ENCODE data around the gene SLC28A1.
"Not testable (repeated sequence)": the region's sequence is repeated elsewhere in the genome, so short reads cannot be mapped to it uniquely, and the experiment has no call there.

The SLC28A1 gene

DNA sequence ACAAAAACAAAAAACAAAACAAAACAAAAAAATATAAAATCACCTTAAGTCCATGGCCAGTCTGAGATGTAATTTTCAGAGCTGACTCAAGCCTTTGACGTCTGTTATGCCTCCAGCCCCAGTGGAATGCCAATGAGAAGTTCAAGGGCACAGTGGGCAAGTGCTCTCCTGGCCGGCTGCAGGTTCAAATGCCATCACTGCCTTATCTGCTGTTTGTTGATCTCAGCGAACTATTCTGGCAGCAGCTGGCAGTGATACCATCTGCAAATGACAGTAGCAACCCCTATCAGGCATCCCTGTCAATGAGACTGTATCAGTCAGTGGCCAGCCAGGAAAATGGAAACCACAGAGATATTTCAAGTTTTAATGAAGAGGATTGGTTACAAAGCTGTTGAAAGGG is 86.4 kb downstream of the SLC28A1 start:
- DNase-seq (ENCODE audit: low read depth): no peak

- no peak for DNase-seq (ENCODE audit: low read depth)
Observed at GRCh38 chr15:84973492-84974460, 89.3 kb downstream of the SLC28A1 start.

DNA sequence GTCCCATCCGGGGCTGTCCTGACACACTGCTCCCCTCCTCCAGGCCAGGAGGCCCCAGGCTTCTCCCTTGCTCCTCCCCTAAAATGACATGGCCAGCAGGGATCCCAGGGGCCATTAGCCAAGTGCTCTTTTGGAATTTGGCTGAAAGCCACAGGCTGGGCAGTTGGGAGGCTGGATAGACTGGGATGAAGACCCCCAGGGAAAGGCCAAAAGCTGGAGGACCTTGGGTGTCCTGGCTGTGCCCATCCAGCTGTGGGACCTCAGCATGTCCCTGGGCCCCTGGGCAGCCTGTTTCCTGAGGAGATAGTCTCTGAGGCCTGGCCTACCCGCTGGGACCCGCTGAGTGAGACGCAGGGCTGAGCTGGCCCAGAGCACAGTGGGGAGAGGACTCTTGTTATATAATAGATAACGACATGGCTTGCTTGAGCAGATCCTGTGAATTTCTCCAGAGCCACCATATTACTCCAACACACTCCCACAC is 91.4 kb downstream of the SLC28A1 start:
- no peak for DNase-seq (ENCODE audit: low read depth)

GRCh38 chr15:84976746-84977345 is 92.4 kb downstream of the SLC28A1 start:
- DNase-seq (ENCODE audit: low read depth): no peak

DNA sequence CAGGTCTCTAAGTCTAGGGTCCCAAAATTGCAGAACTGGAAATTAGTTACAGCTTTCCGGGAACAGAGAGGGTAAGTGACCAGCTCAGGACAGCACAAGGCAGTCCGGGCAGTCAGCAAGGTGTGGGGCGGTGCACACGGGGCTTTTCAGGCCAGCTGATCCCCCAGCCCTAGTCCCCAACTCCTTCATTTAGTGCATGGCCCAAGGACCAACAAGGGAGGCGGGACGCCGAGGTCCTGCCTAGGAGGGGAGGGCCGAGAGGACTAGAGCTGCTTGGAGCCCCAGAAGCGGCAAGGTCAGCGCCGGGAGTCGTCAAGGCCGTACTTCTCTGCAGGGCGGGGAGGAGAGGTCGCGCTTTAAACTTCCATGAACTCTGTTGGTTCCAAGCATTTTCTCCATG is 95.2 kb downstream of the SLC28A1 start:
- no peak for DNase-seq (ENCODE audit: low read depth)

GRCh38 chr15:84980196-84981053 is 96.0 kb downstream of the SLC28A1 start:
- peak; percentile 84 for DNase-seq (ENCODE audit: low read depth)

DNA sequence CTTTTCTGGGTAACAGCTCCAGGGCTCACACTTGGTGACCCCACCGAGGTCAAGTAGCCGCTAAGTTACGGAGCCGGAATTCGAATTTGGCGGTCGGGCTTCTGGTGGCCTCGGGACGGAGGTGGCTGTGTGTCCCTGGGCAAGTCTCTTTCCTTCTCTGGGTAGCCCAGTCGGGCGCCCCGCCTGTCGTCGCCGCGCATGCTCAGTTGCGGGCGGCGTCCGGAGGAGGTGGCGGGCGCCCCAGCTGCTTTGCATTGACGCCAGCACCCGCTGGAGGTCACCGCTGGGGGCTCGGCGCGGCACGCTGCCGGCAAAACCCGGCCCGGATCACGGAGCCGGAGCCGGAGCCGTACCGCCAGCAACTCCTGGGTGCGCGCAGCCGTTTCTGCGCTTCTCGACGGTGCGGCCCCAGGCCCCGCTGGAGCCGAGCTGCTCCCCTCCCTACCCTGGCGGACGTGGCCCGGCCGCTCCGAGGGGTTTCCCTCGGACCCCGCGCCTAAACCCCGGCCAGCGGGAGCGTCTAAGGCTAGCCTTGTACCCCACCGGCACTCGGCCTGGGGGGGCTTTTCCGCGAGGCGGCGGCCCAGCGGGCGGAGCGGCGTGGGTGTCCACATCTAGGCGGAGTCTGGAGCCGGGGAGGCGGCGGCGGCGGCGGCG is 96.7 kb downstream of the SLC28A1 start:
- peak; percentile 93 for DNase-seq (ENCODE audit: low read depth)

GRCh38 chr15:84981711-84982300 is 97.3 kb downstream of the SLC28A1 start, which contains the start of gene PDE8A:
Gene PDE8A, plus strand, starts transcription at chr15:84981856. Its CDS starts 307 bp downstream, at chr15:84982163.
- DNase-seq (ENCODE audit: low read depth): peak; percentile 43

DNA sequence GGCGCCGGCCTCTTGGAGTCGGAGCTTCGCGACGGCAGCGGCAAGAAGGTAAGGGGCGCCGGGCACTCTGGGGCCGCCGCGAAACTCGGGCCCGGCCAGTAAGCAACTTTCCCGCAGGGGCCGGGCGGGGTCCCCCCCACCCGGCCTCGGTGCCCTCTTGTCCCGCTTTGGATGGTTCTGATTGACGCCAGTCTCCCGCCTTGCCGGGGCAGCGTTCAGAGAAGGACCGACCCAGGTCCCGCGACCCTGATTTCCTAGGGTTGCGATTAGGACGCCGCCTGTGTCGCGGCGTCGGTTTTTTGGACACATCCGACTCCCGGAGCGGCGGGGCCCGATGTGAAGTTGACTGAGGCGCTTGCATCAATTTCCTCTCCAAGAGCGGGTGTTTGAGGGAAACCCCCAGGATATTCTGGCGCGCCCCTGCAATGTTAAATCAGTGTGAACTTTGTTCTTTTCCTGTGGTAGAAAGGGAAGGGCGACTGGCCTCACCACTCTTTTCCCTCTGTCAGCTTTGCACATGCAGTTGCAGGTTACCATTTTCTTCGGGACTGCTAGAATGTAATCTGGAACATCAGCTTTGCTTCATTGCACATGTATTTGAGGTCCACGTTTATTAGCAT is 97.9 kb downstream of the SLC28A1 start:
- DNase-seq (ENCODE audit: low read depth): peak; percentile 43

DNA sequence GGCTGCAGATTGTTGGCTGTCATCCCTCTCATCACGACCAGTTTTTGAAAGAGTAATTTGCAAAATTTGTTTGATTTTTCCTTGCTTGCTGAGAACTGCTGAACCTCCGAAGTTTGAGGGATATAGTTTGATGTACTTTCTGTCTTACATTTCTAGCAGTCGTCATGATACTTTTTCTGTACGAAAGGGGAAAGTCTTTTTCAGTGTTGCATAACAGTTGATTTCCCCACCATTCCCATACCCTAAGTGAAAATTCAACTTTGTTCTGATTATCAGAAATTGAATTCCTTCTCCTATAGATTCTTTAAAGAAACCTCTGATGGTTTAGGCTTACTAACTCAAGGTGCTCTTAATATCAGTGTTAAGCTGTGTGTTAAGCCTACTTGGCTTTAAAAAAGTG is 98.8 kb downstream of the SLC28A1 start:
- DNase-seq (ENCODE audit: low read depth): no peak

- no peak for DNase-seq (ENCODE audit: low read depth)
Observed at GRCh38 chr15:84983711-84984110, 99.2 kb downstream of the SLC28A1 start.

GRCh38 chr15:84985158-84985557 is 100.7 kb downstream of the SLC28A1 start:
- DNase-seq (ENCODE audit: low read depth): no peak

GRCh38 chr15:84987351-84987750 is 102.9 kb downstream of the SLC28A1 start:
- DNase-seq (ENCODE audit: low read depth): not testable (repeated sequence)

GRCh38 chr15:84987949-84988624 is 103.6 kb downstream of the SLC28A1 start:
- DNase-seq (ENCODE audit: low read depth): no peak

DNA sequence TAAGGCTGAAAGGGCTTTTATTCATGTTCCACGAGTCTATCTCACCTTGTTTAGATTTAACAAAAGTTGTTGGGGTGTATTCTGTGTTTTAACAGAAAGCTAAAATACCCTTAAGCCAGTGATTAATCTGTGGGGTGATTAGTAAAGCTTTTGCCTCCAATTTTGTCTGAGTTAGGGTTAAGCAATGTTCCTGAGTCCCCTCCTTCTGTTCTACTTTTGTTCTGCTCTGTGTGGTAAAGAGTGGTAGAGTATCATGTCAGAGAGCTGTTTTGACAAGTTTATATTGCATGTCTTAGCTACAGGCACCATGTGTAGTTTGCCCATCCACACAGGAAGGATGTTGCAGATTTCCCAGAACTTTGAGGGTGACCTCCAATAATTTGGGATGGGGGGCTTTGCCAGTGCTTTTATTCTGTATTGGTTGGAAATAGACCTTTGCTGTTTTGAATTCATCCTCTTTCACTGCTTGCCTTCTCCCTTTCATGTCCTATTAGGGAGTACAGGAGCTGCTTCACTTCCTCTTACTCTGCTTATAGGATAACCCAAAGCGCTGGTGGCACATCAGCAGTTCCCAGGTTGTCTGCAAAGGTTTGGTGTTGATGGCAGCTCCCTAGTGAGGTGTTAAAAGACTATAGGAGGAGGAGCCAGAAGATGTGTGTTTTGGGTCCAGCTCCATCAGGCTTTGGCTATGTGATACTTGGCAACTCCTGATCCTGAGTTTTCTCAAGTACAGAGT is 104.6 kb downstream of the SLC28A1 start:
- no peak for DNase-seq (ENCODE audit: low read depth)

GRCh38 chr15:84990507-84990906 is 106.0 kb downstream of the SLC28A1 start:
- no peak for DNase-seq (ENCODE audit: low read depth)

DNA sequence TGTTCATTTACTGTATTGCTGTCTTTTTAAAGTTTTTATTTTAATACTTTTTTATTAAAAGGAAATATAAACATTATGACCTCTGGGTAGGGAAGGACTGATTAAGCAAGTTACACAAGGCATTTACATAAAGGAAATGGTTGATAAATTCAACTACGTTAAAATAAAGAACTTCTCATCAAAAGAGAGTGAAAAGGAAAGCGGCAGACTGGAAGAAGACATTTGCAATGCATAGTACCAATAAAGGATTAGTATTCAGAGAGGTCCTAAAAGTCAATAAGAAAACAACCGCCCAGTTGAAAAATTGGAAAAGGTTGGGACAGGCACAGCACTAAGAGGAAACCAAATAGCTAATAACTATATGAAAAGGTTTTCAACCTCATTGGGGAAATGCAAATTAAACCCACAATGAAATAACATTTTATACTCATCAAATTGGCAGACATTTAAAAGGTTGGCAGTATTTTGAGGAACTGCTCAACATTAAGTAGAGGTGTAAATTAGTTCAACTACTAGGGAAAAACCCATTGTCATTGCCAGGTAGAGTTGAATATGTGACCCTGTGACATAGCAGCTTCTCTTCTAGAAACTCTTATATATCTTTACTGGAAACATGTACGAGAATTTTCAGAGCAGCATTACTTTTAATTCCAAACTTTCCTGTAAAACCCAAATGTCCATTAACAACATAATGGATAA is 106.7 kb downstream of the SLC28A1 start:
- DNase-seq (ENCODE audit: low read depth): no peak

GRCh38 chr15:84992157-84992944 is 107.9 kb downstream of the SLC28A1 start:
- DNase-seq (ENCODE audit: low read depth): no peak

Measured in T follicular helper cell (primary cell).